Activated CD4-positive, alpha-beta T cell treated with anti-CD3 and anti-CD28 coated beads, Interleukin-2, amount 50 U/mL, for 4 hours (primary cell): ENCODE measurements around the gene ERC2.

Experiments
- DNase-seq, 2 experiments: peaks; one replicate each; pipeline ENCODE4 v3.0.0-alpha.2; 2020

ERC2 gene

DNA sequence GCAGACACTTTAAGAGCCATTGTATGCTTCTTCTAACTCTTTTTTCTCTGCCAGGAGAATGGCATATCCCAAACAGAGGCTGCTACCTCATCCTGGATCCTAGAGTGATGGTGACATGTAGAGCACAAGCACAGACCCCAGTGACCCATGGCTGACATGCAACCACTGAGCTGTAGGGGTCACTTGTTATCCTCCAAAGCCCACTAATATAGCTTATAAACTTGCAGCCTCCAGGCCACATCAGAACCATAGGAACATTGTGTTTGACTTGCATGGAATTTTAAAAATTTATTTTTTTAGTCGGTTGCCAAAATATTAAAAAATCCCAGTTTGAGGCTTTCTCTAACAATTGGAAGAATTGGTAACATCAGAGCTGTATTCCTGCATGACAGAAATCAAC, 698.2 kb downstream of the ERC2 start:
- DNase-seq, result no peak

DNA sequence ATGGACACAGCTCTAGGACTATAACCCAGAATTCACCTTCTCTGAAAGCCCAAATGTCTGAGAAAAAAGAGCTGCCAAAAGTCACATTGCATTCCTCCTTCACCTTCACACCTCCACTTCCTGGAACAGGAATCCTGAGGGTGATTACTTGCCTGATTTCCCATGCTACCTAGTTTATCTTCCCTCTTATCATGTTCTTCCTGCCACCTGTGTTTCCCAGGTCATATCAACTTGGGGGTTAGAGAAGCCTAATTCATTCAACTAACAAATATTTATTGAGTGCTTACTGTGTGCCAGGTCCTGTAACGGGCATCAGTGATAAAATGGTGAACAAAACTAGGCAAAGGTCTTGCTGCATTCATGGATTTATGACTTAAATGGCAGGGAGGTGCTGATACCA, 701.5 kb downstream of the ERC2 start:
- no peak for DNase-seq

DNA sequence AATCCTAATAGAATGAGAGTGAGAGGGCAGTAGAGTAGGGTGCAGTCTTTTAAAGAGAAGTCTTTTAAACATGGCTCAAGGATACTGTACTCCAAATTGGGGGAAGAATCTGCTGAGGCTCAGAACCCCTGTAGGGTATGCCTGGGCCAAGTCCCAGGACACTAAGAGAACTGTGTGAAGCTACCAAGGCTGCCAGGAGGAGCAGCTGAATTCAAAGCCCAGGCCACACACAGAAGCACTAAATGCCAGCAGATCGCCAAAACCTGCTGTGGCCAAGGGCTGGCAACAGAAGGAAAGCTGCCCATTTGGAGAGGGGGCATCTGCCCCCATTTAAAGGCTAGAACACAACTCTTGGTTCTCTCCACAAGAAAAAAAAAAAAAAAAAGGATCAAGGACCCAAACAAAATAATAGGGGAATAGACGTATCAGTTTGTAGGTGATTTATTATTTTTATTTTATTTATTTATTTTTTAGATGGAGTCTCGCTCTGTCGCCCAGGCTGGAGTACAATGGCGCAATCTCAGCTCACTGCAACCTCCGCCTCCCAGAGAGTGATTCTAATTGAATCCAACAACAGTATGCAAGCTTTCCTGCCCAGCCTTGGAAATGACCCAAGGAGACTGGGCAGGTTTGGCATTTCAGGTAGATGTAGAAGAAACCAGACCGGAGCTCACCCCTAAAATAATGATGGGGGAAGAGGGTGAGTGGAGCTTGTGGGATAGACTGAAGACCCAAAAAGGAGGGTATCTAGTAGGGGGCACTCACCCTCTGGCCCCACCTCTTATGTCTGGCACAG, 702.2 kb downstream of the ERC2 start:
- no peak for DNase-seq

DNA sequence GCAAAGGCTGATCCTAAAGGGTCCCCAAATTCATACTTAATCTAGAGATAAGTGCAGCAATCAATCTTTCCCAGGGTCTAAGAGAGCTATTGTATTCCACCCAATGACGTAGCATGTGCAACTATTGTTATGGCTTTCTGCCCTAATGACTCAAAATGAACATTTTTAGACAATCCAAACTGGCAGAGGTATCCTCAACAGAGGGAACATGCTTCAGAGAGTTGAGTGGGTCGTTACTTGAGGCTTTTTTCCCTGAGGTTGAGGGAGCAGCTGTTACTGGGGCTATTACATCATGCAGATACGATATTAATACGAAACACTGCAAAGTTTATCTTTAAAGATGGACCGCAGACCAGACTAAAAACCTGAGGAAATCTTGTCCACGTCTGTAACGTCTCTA, 702.9 kb downstream of the ERC2 start:
- DNase-seq, result no peak

DNA sequence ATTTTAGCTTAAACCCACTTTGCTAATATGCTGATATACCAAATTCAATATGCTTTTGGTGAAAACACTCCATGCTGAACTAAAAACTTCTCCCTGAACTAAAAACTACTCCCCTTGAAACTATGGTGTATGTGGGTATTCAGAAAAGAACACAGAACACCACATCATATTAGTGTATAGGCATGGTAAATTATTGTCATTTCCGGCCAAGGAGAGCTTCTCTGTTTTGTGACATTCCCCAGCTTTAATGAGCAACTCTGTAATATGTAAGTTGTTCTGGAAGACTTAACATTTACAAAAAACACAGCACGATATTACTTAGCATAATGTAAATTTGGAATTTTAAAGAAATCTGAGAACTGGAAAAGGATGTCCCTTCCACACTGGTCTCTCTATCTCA, 711.3 kb downstream of the ERC2 start:
- no peak for DNase-seq

DNA sequence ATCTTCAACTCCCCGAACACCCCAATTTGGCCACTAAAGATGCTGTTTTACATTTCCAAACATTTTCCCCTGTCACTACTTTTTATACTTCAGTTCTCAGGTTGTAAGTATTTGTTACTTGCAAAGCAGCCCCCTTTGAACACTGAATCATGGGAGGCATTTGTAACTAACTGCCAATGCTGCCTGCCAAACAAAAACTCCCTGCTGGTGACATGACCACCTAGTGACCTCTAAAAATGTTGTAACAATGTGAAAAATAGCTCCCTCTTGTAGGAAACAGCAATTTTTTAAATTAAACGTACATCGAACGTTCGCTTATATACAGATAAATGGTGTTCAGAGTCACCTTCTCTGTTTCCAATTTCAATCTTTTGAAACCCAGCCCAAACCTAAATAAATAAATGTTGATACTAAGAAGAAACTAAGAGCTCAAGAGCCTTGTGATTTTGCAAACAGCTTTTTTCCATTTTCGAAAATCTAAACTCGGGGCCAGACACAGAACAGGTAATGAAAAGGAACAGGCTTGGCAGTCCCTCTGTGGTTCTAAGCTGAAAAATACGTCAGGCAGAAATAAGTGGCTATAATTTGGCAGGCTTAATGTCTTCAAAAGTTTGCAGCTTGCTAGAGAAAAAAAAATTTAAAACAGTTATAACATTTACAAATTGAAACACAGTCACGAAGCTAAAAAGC, 712.6 kb downstream of the ERC2 start:
- DNase-seq, result no peak

DNA sequence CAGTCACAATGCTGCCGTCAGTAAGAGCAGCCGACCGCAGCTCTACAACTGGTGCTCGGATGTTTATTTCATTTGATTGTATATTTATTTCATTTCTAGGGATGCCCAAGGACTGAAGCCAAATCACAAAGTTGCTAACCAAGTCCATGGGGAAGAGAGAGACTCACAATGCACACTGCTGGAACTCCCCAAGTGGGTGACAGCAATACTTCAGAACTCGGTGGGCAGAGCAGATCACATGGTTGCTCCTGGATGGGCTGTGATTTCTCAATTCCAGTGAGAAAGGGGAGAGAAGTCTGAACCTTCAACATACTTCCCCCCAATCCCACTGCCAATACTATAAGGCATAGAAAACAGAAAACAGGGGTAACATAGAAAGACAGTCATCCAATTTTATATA, 715.4 kb downstream of the ERC2 start:
- DNase-seq, result no peak

DNA sequence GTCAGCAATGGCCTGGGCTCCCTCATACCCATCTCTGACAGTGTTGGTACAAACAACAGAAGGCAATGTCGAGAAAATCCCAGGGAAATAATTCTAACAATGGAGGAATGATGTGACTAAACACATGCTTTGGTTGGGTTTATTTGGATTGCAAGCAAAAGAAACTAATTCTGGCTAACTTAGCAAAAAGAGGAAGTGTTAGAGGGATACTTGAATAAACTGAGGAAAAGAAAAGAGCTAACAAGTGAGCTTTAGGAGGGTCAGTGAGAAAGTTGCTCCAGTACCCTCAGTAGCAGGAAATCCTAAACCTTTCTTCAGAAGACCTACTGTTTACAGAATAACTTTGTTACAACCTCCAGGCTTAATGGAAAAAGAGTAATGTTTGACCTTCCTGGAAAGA, 716.5 kb downstream of the ERC2 start:
- DNase-seq, result no peak

DNA sequence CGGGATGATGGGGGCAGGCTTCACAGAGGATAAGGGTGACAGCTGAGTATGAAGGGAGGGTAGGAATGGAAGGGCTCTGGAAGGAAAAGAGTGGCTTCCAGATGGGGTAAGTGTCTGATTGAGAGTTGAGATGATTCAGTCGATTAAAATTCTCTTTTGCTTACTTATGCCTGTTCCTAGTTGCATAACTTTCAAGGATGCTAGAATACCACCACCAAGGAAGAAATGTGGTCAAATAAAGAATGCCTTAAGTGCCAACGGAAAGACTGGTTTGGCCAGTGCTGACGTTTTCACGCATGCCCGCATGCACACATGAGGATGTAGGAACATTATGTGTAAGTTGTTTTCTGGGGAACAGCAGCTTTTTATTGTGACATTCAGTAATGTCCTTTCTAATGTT, 717.7 kb downstream of the ERC2 start:
- no peak for DNase-seq

DNA sequence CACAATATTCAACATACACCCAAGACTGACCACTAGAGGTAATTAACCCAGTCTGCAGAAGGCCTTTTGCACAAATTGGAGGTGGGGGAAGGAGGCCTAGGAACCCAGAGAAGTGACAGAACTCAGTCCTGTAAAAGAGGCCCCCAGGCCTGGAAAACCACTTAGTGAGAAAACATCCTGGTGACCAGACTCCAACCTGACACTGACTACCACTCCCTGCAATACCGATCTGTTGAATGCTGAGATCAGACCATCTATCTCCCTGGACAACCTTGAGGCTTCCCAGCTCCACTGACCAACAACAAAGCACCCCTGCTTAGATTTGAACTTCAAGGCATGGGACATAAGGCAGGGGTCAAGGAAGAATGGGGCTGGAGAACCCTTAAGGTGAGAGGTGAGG, 719.2 kb downstream of the ERC2 start:
- DNase-seq, result no peak

DNA sequence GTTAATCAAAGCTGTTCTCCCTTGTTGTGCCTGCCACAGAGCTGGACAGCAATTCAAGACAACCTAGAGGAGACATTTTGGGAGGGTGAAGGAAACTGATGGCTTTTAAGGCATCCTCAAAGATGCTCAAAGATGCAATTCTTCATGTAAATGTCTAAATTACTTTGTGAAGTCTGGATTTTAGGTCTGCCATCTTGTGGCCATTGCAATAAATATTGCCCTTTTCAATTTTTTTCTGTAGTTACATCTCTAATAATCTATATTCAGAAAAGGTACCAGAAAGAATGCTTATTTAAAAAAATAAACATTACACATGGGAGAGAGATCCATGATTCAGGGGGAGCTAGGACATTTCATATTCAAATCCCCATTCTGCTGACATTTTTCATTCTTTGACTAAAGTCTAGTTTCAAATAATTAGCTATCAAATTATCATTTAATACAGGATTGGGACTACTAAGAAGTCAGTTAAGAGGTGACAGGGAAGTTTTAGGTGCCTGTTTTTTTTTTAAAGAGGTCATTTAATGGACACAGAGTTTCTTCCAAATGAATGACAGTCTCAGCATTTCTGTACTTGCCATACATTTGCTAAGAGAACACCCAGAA, 721.4 kb downstream of the ERC2 start:
- DNase-seq, result no peak

DNA sequence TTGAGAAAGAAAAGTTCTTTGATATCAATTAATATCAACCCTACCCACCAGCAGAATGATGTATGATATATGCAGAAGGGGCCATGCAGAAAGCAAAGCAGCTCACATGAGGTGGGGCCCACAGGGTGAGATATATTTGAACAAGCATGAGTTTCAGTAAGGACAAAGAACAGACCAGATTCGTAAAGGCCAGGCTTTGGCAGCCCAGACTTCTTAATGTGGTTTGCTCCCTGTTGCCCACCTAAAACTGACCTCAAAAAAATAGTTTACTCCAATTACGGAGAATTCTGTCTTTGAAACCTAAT, 725.5 kb downstream of the ERC2 start:
- no peak for DNase-seq

DNA sequence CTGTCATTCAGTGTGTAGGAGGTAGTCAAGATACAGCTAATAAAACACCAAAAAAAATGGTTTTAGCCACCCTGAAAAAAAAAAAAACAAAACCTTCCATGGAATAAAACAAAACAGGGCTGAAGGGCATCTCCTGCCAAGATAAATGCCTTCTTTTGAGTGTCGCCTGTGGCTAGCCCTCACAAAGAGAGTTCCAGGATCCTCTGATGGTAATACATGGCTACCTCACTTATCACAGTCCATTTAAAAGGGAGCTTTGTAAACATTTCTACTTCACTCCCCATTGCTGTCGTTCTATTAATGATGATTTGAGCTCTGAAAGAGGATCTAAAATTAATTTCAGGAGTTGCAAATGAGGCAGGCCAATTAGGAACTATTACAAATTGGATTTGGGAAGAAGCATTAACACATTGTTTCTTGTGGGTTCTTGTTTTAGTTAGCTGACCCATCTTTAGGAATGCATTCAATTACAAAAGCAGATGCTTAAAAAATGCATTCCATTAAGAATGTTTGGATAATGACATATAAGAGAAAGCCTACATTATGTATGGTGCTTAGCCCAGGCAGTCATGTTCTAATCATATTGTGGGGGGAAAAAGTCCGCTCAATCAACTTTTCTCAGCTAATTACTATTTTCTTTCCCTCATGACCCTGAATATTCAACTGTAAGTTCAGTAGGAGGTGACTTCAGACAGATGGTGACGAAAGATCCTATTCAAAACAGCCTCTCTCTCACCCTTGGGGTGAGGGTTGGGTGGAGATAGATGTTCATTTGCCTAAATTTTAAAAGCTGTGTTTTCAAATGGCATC, 726.0 kb downstream of the ERC2 start:
- no peak for DNase-seq

DNA sequence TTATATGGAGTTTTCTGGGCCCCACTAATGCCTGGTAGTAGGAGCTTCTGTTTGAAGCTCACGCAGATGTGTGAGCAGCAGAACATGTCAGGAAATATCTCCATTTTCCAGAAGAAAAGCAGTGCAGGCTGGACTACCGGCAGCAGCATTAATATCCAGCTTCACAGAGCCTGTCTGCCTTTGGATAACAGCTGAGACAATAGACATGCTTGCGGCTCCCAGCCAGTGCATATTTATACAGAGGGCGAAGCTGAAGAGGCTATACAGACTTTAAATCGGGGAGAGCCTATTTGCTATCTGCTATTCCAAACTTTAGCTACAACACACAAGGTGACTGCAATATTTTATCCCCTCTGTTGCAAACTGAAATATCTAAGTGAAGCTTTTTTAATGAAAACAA, 731.1 kb downstream of the ERC2 start:
- DNase-seq, result no peak

DNA sequence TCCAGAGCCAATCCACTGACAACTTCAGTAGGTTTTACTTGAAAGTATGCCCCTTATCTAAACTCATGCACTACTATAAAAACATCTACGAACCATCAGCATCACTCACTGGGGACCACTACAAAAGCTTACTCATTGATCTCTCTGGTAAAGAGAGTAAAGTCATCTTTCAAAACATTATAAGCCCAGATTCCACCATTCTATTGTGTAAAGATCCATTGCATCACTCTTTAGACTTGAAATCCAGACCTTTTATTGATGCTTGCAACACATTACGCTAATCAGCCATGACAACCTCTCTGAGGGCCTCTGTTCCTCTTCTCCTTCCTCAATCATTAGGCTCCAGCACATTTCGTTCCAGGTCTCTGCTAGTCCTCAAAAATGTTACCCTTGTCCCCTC, 732.3 kb downstream of the ERC2 start:
- DNase-seq, result no peak

DNA sequence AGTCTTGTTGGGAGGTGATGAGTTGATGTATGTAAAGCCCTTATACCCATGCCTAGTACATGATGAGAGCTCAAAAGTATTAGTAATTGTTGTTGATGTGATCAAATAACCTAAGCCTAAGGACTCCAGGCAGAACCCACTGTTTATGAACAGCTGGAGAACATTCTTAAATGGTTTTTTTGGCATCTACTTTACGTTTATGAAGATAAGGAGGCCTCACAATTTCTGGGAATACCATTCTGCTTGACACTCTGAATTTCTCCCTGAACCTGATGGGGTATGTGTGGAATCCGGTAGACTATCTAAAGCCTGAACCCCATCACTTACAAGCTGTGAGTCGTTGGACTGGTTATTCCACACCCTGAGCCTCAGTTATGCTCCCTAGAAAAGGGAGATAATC, 736.5 kb downstream of the ERC2 start:
- no peak for DNase-seq

DNA sequence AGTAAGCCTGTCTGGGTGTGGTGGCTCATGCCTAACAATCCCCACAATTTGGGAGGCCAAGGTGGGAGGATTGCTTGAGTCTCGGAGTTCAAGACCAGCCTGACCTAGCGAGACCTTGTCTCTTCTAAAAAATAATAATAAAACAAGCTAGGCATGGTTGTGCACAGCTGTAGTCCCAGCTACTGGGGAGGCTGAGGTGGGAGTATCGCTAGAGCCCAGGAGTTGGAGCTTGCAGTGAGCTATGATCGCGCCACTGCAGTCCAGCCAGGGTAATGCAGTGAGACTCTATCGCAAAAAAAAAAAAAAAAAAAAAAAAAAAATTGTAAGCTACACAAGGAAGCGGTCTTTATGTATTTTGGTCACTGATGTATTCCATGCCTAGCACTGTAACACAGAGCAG, 738.7 kb downstream of the ERC2 start:
- no peak for DNase-seq

DNA sequence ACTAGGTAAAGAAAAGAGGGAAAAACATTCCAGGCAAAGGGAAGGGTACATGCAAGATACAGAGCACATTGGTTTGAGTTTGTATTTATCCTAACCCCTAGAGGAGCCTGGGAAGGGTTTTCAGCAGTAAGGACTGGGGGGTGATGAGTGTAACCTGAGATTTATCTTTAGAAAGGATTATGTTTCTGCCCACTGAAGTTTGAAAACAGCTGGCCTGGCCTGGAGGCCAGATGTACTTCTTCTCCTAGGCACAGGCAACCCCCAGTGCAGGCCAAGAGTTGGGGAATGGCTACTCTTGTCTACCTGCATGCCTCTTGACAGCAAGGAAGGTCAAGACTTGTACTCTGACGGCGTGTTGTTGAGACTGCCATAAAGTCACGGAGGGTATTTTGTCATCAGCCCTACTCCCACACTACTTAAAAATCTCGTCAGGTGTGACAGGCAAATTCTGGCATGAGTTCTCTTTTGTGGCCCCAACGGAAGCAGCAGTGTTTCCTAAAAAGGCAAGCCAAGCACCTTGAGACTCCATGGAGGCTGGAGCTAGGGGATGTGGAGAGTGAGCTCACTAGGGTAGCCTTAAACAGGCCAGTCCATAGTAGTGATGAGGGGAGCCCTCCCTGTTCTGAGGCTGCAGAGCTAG, 739.7 kb downstream of the ERC2 start:
- no peak for DNase-seq

DNA sequence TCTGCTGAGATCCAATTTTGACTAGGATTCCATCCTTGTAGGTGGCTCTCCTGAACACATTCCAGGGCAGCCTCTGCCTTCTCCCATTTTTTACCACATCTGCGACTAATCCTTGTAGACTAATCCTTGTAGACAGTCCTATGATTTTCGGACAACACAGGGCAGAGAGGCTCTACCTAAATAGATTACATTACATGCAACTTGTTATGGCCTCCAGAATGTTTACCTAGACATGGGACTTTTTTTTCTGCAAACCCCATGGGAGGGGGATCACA, 741.8 kb downstream of the ERC2 start:
- DNase-seq, result no peak

DNA sequence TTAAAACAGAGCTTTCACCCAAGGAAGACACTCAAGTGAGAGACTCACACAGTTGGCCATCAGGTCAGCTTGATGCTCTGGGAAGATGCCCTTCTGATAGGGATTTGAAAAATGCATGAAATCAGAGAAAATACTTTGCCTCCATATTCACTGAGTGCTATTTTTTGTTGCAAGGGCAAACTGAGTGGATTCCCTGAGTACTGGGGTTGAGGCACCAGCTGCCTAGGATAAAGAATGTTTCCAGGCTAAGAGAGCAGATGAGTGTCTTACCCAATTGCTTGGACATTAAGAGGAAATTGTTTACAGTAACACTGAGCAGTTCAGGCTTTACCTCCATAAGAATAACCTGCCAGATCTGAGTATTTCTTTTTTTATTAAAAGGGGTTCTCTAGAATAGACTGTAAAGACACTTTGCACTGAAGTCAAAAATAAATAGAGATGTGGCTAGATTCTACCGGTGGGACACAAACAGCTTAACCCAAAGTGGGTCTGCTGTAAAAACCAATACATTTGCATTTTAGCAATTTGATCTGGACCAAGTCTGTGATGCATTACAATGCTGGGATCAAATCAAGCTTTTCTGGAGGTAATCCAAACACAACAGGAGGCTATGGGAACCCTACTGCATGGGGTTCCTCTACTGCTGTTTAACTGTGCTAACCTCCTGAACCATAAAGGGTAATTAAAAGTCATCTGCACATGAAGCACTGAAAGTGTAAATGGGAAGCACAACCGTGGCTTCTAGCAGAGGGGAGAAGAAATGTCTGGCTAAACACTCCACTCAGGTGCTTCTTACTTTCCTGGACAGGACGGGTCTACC, 742.4 kb downstream of the ERC2 start:
- DNase-seq, result no peak

DNA sequence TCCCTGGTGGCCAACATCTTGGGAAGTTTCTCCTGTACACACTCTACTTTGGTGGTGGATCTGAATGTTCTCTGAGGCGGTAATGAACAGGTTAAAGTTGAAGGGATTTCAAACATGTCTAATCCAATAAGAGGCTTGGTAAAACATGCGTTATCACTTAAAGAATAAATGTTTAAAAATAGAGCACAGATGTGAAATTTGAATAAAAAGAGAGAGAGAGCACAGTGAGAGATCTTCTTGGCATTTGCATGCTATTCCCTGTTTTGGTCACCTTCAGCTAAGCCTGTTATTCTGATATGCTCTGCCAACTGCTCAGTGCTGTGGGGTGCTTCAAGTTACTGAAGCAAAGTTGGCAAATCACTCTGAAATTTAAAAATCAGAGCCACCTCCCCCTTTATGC, 743.4 kb downstream of the ERC2 start:
- no peak for DNase-seq

DNA sequence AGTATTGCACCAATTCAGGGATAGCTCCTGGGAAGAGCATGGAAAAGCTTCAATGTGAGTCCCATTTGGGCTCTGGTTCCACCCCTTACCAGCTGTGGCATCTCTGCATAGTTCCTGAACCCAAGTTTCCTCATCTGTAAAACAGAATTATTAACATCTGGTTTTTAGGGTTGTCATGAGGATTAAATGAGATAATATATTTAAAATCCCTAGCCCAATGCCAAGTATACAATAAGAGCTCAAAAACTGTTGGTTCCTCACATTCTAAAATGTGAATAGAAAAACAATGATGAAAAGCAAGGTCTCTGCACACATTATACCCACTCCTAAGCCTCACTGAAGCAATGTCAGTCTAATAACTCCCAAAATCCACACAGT, 743.9 kb downstream of the ERC2 start:
- DNase-seq, result no peak
